Cardiac atrium fibroblast (primary cell): ENCODE data around the gene RGS18. TPM values are rescaled to one million over a fixed set of nuclear protein-coding genes. Genes with fewer than 3 reads are reported as not detected.

ENCODE experiments used
- total RNA-seq: library from RNA; depleted of rRNA; stranded (reverse); fragments of >200 nt; gene quantifications from 2 replicates; pipeline ENCODE4 v1.2.3, GENCODE V29; 2015

The RGS18 gene
- total RNA-seq: 0.16 TPM in 1 of 2 replicates, not detected in the other

DNA sequence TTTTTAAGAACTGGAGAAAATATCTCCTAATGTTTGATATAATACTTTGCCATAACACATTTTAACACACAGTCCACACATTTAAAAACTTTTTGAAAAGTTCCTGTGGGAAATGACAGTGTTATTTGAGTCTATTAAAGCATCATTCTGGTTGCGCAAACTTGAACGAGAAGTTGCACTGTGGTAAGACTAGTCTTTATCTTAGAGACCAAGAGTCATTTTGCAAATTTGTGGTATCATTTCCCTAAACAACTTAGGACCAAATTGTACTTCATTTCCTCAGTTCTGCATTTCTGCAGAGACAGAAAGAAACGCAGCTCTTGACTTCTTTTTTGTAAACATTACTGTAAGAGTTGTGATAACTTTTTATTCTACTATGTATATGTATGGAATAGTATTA, at the start of gene RGS18:
Gene RGS18, plus strand, starts transcription at position 282 of the 400 bp plus-strand sequence. CDS start 176 bp downstream, outside the sequence.

Other genes starting within 250 kb of the RGS18 start
- not detected in 2 replicates for gene RGS21, start 158.5 kb downstream of the RGS18 start, total RNA-seq